Coronary artery (tissue), 2 donors: ENCODE data around the gene RNF222.
"Not testable (repeated sequence)": the region's sequence is repeated elsewhere in the genome, so short reads cannot be mapped to it uniquely, and the experiment has no call there.

Experiments used
- DNase-seq: peaks from one replicate; pipeline ENCODE4 v3.0.0-alpha.2; 2017; ENCODE audit warnings: low spot score
- H3K27ac ChIP-seq, 2 donors: fragments of 200-600 bp; sonication (generic); one replicate each; pipeline ENCODE4 v1.5.1; 2016 to 2019
- H3K4me3 ChIP-seq: fragments of 200-600 bp; sonication (generic); 2 replicates; pipeline ENCODE4 v1.5.1; 2016; ENCODE audit warnings: mild to moderate bottlenecking, moderate library complexity
- CTCF ChIP-seq: fragments of 200-600 bp; sonication (generic); IDR thresholded peaks from one replicate; pipeline ENCODE4 v1.5.1; 2019; ENCODE audit warnings: antibody characterized with exemption

Gene RNF222

DNA sequence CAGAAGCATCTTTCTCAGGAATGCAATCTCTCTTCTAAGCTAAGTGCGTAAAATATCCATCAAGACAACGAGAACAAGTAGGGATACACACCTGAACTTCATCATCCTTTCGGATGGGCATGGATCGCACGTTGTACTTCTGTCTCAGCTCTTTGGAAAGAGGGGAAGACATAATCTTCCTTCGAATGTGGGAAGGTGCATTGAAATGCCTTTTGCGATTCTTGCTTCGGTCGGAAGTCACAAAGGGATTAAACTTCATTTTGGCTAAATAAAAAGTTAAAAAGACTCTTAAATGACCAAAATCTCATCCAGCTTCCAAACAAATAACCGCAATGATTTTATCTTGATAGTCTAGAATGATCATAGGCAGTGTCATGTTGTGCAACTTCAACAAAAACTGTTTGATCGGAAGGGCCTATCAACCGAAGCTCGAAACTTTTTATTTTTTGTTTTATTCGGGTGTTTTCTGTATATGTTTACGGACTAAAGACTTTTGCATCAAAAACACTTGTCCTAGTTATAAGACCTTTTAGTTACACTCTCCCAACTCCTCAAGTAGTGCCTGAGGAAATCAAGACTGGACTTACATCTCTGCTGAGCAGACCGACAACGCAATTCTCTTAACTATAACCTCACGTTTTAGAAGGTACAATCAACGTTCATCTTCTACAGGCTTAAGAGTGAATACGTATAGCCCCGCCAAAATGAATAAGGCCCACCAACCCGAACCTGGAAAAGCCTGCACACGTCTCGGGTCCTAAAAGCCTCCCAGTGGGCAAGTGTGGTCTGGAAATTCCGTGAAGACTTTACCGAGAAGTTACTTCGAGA, 15.4 kb downstream of the RNF222 start:
- Histone ChIP-seq H3K27ac (peak overlapping the region; percentile 22 to 98), H3K4me3 (peak overlapping the region; percentile 96)
- TF ChIP-seq CTCF = no peak
- no peak for DNase-seq

- Histone ChIP-seq H3K4me3 (no peak overlapping the region), H3K27ac (no peak overlapping the region)
- DNase-seq = no peak
- TF ChIP-seq CTCF = no peak
These were observed 17.6 kb downstream of the RNF222 start for GRCh38 chr17:8380049-8380448.

DNA sequence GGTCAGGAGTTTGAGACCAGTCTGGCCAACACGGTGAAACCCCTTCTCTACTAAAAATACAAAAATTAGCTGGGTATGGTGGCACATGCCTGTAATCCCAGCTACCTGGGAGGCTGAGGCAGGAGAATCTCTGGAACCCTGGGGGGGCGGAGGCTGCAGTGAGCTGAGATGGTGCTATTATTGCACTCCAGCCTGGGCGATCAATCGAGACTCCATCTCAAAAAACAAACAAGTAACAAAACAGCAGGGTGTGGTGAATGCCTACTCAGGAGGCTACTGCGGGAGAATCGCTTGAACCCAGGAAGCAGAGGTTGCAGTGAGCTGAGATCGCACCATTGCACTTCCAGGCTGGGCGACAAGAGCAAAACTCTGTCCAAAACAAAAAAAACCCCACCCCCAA, 19.5 kb downstream of the RNF222 start:
- H3K27ac ChIP-seq = not testable (repeated sequence)

DNA sequence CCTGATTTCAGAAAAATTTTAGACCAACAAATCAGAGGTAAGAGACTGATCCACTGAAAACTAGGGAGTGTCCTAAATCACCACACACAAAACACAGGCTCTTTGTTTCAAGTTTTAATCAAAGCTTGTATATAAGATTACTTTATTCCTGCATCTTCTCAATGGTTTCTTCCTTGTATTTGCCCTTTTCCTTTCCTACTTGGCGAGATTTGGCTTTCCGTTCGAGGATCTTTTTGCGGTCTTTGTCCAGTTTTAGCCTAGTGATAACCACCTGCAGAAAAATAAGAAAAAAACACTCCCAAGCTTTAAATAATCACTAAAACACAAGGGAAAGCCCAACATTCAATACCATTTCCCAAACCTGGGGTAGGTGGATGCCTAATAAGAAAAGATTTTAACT, 20.2 kb downstream of the RNF222 start:
- Histone ChIP-seq H3K4me3 (no peak overlapping the region), H3K27ac (no peak overlapping the region)
- no peak for TF ChIP-seq CTCF
- no peak for DNase-seq

More for the DNA sequence above, 19.5 kb downstream of the RNF222 start:
- not testable (repeated sequence) for H3K4me3 ChIP-seq, DNase-seq

- Histone ChIP-seq H3K4me3 (peak within 1 kb of the TSS; percentile 79), H3K27ac (peak within 1 kb of the TSS; percentile 73 to 87)
- DNase-seq = peak; percentile 92
- peak; percentile 57 for TF ChIP-seq CTCF
These were observed 21.2 kb downstream of the RNF222 start, which contains the start of gene KRABD2 for GRCh38 chr17:8376271-8377067. KRABD2 (minus strand) TSS chr17:8376704.

GRCh38 chr17:8375738-8376259, 21.8 kb downstream of the RNF222 start:
- H3K27ac ChIP-seq = peak overlapping the region; percentile 73 to 87
- TF ChIP-seq CTCF = no peak
- H3K4me3 ChIP-seq = peak overlapping the region; percentile 79
- DNase-seq = no peak

DNA sequence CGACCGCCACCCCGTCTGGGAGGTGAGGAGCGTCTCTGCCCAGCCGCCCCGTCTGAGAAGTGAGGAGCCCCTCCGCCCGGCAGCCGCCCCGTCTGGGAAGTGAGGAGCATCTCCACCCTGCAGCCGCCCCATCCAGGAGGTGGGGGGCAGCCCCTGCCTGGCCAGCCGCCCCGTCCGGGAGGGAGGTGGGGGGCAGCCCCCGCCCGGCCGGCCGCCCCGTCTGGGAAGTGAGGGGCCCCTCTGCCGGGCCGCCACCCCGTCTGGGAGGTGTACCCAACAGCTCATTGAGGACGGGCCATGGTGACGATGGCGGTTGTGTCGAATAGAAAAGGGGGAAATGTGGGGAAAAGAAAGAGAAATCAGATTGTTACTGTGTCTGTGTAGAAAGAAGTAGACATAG, 23.8 kb downstream of the RNF222 start:
- not testable (repeated sequence) for H3K4me3 ChIP-seq, H3K27ac ChIP-seq, DNase-seq
